Prostate gland (tissue), 2 donors: Measurements from ENCODE around the gene CFAP221. TPM values are rescaled to one million over a fixed set of nuclear protein-coding genes. Genes with fewer than 3 reads are reported as not detected.

ENCODE experiments used
- DNase-seq: peaks from one replicate; pipeline ENCODE4 v3.0.0-alpha.2; 2019; ENCODE audit warnings: low spot score
- H3K27ac ChIP-seq, 2 donors: fragments of 200-600 bp; sonication (generic); 2 replicates each; pipeline ENCODE4 v1.5.1; 2017 to 2019
- H3K27me3 ChIP-seq: fragments of 200-600 bp; sonication (generic); replicated peaks from 2 replicates; pipeline ENCODE4 v1.5.1; 2019; ENCODE audit not compliant: insufficient read depth
- H3K36me3 ChIP-seq, 2 donors: fragments of 200-600 bp; sonication (generic); 1 replicate in 1 of 2; 2 replicates in 1 of 2; pipeline versions ENCODE4 v1.5.1 to v1.8.1; 2017 to 2019
- H3K4me1 ChIP-seq: fragments of 200-600 bp; sonication (generic); replicated peaks from 2 replicates; pipeline ENCODE4 v1.5.1; 2019
- H3K4me3 ChIP-seq, 2 donors: fragments of 200-600 bp; sonication (generic); 2 replicates each; pipeline ENCODE4 v1.5.1; 2017 to 2019
- H3K9me3 ChIP-seq: fragments of 200-600 bp; sonication (generic); 2 replicates; pipeline ENCODE4 v1.5.1; 2017
- POLR2A ChIP-seq: fragments of 450-650 bp; IDR thresholded peaks from one replicate; pipeline ENCODE4 v1.6.1; 2016; ENCODE audit warnings: antibody characterized with exemption, mild to moderate bottlenecking
- POLR2AphosphoS5 ChIP-seq: sonication (generic); formaldehyde crosslinking; IDR thresholded peaks from one replicate; pipeline ENCODE4 v1.6.1; 2017; ENCODE audit warnings: antibody characterized with exemption
- WGBS: methylation state at CpG from one replicate; pipeline ENCODE4 v1.1.5; 2018; 5-methylcytosine and 5-hydroxymethylcytosine counted together
- intact Hi-C: fragments of 100-400 bp; cut with DNase I; formaldehyde crosslinking; loops from one replicate; pipeline ENCODE4 v1.14.2; 2022
- total RNA-seq, 2 donors: library from RNA; depleted of rRNA; stranded (reverse); fragments of >200 nt; gene quantifications; one replicate each; pipeline ENCODE4 v1.1.0, GENCODE V29; 2016
- TF ChIP-seq, protein P1 (sequence below), 4 experiments: fragments of 200-600 bp in 2 of 4; fragments of 450-650 bp in 2 of 4; sonication (generic) in 2 of 4; IDR thresholded peaks; 1 replicate in 3 of 4; 2 replicates in 1 of 4; pipeline ENCODE4 v1.5.1; 2016 to 2019; ENCODE audit warnings: antibody characterized with exemption in 4 of 4, mild to moderate bottlenecking in 2 of 4, moderate library complexity in 2 of 4

The CFAP221 gene
- total RNA-seq, 2 donors from 2014 or later, result 18.3 TPM; not detected in 1

DNA sequence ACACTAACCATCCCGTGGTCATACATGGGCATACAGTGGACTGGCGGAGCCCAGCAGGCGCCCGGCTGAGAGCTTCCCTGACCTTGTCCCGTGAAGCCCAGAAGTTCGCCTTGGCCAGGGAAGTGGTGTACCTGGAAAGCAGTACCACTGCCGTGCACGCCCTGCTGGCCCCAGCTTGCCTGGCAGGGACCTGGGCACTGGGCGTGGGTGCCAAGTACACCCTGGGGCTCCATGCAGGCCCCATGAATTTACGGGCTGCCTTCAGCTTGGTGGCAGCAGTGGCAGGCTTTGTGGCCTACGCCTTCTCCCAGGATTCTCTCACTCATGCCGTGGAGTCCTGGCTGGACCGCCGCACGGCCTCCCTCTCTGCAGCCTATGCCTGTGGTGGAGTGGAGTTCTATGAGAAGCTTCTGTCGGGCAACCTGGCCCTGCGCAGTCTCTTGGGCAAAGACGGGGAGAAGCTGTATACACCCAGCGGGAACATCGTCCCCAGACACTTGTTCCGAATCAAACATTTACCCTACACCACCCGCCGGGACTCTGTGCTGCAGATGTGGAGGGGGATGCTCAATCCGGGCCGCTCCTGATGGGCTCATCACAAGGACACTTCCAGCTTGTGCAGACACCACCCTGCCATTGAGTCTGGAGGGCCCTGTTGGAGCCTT is 137.1 kb downstream of the CFAP221 start:
- WGBS, result 94% methylated on average over 23 of the region's 25 CpGs
- no peak overlapping the region for H3K27ac ChIP-seq
- no peak for TF ChIP-seq POLR2A
- no peaks in the 10 kb centered on the region for H3K36me3 ChIP-seq
- H3K27me3 ChIP-seq, result no peaks in the 10 kb centered on the region
- H3K4me1 ChIP-seq, result no peaks in the 10 kb centered on the region
- intact Hi-C loops, result no loop called here
- H3K4me3 ChIP-seq, result no peak overlapping the region
- no peaks in the 10 kb centered on the region for H3K9me3 ChIP-seq
- DNase-seq, result no peak

DNA sequence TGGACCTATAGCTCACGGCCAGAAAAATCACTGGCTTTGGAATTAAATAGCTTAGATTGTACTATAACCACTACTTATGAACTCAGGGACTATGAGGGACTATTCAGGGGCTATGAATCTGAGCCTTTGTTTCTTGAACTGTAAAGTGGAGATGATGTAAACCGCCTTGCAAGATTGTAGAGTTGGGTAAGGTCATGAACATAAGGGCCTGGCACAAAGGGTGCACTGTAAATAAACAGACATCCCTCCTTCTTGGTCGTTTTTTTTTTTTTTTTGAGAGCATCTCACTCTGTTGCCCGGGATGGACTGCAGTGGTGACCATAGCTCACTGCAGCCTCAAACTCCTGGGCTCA is 137.6 kb downstream of the CFAP221 start:
- intact Hi-C loops, result no loop called here
- Histone ChIP-seq H3K27ac (no peak overlapping the region), H3K9me3 (no peaks in the 10 kb centered on the region), H3K27me3 (no peaks in the 10 kb centered on the region), H3K36me3 (no peaks in the 10 kb centered on the region), H3K4me3 (no peak overlapping the region), H3K4me1 (no peaks in the 10 kb centered on the region)
- no peak for TF ChIP-seq POLR2AphosphoS5
- TF ChIP-seq, protein P1, sequence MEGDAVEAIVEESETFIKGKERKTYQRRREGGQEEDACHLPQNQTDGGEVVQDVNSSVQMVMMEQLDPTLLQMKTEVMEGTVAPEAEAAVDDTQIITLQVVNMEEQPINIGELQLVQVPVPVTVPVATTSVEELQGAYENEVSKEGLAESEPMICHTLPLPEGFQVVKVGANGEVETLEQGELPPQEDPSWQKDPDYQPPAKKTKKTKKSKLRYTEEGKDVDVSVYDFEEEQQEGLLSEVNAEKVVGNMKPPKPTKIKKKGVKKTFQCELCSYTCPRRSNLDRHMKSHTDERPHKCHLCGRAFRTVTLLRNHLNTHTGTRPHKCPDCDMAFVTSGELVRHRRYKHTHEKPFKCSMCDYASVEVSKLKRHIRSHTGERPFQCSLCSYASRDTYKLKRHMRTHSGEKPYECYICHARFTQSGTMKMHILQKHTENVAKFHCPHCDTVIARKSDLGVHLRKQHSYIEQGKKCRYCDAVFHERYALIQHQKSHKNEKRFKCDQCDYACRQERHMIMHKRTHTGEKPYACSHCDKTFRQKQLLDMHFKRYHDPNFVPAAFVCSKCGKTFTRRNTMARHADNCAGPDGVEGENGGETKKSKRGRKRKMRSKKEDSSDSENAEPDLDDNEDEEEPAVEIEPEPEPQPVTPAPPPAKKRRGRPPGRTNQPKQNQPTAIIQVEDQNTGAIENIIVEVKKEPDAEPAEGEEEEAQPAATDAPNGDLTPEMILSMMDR (IDR thresholded peaks at IDR 0.05), result no peak
- no peak for TF ChIP-seq POLR2A
- WGBS, result 81% methylated on average over 4 of the region's 4 CpGs
- no peak for DNase-seq

DNA sequence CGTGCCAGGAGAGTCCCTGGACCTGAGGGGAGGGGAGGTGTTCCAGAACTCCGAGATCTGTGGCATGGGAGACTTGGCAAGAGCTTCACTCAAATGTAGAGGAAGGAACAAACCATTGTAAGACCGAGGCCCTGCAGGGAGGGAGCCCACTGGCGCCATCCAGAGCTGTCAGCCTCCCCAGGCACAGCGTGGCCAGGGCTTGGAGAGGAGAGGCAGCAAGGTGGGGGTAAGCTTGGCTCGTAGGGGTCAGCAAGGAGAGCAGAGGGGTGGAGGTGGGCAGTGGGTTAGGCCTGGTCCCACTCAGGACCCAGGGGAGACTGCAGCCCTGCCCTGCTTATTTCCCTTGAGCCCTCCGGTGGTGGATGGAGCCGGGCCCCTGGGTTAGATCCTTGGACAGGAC is 138.3 kb downstream of the CFAP221 start:
- no peak overlapping the region for H3K27ac ChIP-seq
- no peaks in the 10 kb centered on the region for H3K9me3 ChIP-seq
- no peaks in the 10 kb centered on the region for H3K36me3 ChIP-seq
- H3K27me3 ChIP-seq, result no peaks in the 10 kb centered on the region
- no peaks in the 10 kb centered on the region for H3K4me1 ChIP-seq
- 84% methylated on average over 8 of the region's 8 CpGs for WGBS
- intact Hi-C loops, result no loop called here
- DNase-seq, result no peak
- TF ChIP-seq POLR2AphosphoS5 (no peak), POLR2A (no peak)
- TF ChIP-seq, protein P1 (IDR thresholded peaks at IDR 0.05), result no peak
- no peak overlapping the region for H3K4me3 ChIP-seq

DNA sequence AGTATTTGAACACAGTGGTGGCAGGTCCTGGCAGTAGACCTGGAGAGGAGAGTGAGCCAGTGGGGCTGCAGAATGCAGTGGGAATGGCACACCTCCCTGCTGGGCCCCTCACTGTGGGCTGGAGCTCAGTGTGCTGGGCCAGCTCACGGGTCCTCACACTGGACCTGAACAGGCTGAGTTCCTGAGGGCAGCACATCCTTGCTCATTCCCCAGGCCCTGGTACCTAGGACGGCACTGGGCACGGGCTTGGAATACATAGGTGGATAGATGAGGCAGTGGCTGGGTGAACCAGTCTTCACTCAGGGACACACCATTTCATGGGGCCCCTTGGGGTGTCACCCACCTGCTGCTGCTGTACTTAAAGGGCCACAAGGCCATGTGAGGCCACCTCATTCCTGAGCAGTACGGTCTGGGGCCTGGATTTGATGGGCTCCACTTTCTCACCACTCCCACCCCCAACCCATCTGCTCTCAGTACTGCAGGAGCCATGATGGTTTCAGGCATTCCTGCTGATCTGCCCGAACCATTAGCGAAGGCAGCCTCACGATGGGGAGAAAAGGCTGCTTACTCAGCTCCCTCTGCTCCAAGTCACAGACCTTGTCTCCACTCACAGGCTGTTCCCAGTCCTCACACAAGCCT is 138.9 kb downstream of the CFAP221 start:
- no peak for DNase-seq
- Histone ChIP-seq H3K27me3 (no peaks in the 10 kb centered on the region), H3K4me3 (no peak overlapping the region), H3K9me3 (no peaks in the 10 kb centered on the region), H3K36me3 (no peaks in the 10 kb centered on the region), H3K27ac (no peak overlapping the region), H3K4me1 (no peaks in the 10 kb centered on the region)
- intact Hi-C loops, result no loop called here
- WGBS, result 78% methylated on average over 7 of the region's 7 CpGs
- TF ChIP-seq POLR2A (no peak), POLR2AphosphoS5 (no peak)
- TF ChIP-seq, protein P1 (IDR thresholded peaks at IDR 0.05), result no peak

DNA sequence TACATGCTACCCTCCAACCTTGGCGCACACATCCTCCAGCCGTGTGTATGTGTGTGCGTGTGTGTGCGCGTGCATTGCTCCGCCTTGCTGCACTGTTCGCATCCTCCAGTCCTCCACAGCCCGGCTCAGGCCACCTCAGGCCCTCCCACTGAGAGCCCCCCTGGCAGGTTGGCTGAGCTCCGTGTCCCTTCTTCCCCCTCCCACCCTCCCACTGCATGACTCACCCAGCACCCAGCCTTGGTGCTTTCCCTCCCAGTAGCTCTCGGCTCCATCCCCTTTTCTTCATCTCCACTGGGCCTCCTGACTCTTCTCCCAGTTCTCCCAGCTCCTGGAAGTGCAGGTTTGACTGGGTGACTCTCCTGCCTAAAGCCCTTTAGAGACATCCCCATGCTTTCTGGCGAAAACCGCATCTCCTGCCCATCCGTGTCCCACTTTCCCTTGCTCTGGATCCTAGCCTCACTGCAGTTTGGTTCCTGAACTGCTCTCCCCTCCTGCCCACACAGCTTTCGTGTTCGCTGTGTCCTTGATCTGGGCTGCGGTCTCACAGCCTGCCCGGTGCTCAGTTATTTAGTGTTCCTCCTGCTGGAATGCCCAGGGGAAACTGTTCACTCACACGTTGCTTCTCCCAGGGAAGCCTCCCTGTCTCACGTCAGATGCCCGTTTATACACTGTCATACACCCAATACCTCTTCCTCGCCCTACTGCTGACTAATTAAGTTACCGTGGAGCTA is 139.6 kb downstream of the CFAP221 start:
- Histone ChIP-seq H3K27me3 (no peaks in the 10 kb centered on the region), H3K27ac (no peak overlapping the region), H3K36me3 (no peaks in the 10 kb centered on the region), H3K4me1 (no peaks in the 10 kb centered on the region), H3K4me3 (no peak overlapping the region), H3K9me3 (no peaks in the 10 kb centered on the region)
- no peak for DNase-seq
- WGBS, result 56% methylated on average over 22 of the region's 22 CpGs
- intact Hi-C loops, result no loop called here
- TF ChIP-seq, protein P1 (IDR thresholded peaks at IDR 0.05), result no peak
- TF ChIP-seq POLR2AphosphoS5 (no peak), POLR2A (no peak)
